Measurements from ENCODE around the gene TNFSF18.

- TF ChIP-seq POLR2A (IDR thresholded peaks at IDR 0.05): no peak
- no peak for TF ChIP-seq CTCF (IDR thresholded peaks at IDR 0.05)
Measured at GRCh38 chr1:173044656-173045055, 6.1 kb downstream of the TNFSF18 start.

Measured in breast epithelium (tissue), 3 donors.